HCT116 (cell line): ENCODE results near the gene IL1RAPL2.

ENCODE experiments used
- ATF3 ChIP-seq: IDR thresholded peaks from 2 replicates; pipeline ENCODE4 v1.6.1; 2012
- CEBPB ChIP-seq: IDR thresholded peaks from 2 replicates; pipeline ENCODE4 v1.6.1; 2012; ENCODE audit warnings: low read depth
- CTCF ChIP-seq, 3 experiments: fragments of 200-600 bp in 1 of 3; sonication (generic) in 1 of 3; IDR thresholded peaks in 2 of 3; conservative IDR thresholded peaks in 1 of 3; 2 replicates each; pipeline ENCODE4 v1.5.1; 2012 to 2017; ENCODE audit warnings: low read depth in 2 of 3, low read length in 2 of 3, antibody characterized with exemption in 1 of 3, borderline replicate concordance in 1 of 3, control low read depth in 1 of 3, mild to moderate bottlenecking in 1 of 3, mixed read lengths in 1 of 3, mixed run types in 1 of 3, moderate library complexity in 1 of 3; ENCODE audit not compliant: insufficient read depth in 1 of 3
- EZH2 ChIP-seq: fragments of 200-600 bp; sonication (generic); IDR thresholded peaks from 2 replicates; pipeline ENCODE4 v1.6.1; 2017; ENCODE audit warnings: antibody characterized with exemption, mixed run types
- EZH2phosphoT487 ChIP-seq: fragments of 200-600 bp; IDR thresholded peaks from 2 replicates; pipeline ENCODE4 v1.6.1; 2018; ENCODE audit warnings: antibody characterized with exemption, borderline replicate concordance
- POLR2AphosphoS5 ChIP-seq: IDR thresholded peaks from 2 replicates; pipeline ENCODE4 v1.6.1; 2011; ENCODE audit warnings: mild to moderate bottlenecking, low read depth, low read length, moderate library complexity
- RAD21 ChIP-seq: IDR thresholded peaks from 2 replicates; pipeline ENCODE4 v1.6.1; 2012; ENCODE audit warnings: low read depth, mild to moderate bottlenecking
- SIN3A ChIP-seq: IDR thresholded peaks from 2 replicates; pipeline ENCODE4 v1.6.1; 2012; ENCODE audit warnings: low read depth
- SRF ChIP-seq: IDR thresholded peaks from 2 replicates; pipeline ENCODE4 v1.6.1; 2012; ENCODE audit warnings: low read depth
- YY1 ChIP-seq: IDR thresholded peaks from 2 replicates; pipeline ENCODE4 v1.6.1; 2011; ENCODE audit warnings: low read length, low read depth, moderate library complexity, mild to moderate bottlenecking; ENCODE audit not compliant: insufficient replicate concordance; ENCODE audit errors: extremely low read depth
- ZNF274 ChIP-seq: fragments of 200-500 bp; sonication (Bioruptor generic); IDR thresholded peaks from 2 replicates; pipeline ENCODE4 v1.6.1; 2014; ENCODE audit warnings: mild to moderate bottlenecking, low read depth, low read length, inconsistent platforms
- TF ChIP-seq, protein P1 (sequence below): IDR thresholded peaks from 2 replicates; pipeline ENCODE4 v1.6.1; 2012; ENCODE audit warnings: low read depth
- TF ChIP-seq, protein P2 (sequence below): IDR thresholded peaks from 2 replicates; pipeline ENCODE4 v1.6.1; 2012

DNA sequence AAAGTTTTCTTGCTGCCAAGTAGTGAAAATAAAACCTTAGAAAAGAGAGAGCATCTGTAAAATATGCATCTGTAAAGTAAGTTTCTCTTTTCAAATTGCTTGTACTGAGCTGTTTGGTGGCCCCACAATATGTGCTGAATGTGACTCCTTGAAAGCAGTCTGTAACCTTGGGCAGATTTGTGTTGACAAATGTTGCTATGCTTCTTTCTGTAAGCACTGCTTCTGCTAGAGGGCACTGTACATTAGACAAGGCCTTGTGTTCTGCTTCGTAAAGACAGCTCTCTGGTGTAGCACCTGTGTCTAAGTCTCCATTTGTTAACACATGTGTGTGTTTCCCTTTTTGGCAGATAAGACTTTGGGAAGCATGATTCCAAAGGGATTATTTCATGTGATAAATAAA lies 1199.7 kb downstream of the IL1RAPL2 start:
- no peak for TF ChIP-seq ATF3
- no peak for TF ChIP-seq CTCF (IDR thresholded peaks at IDR 0.05 in 2 of 3, conservative IDR thresholded peaks at IDR 0.05 in 1 of 3; ENCODE audit: borderline replicate concordance in 1 of 3, insufficient read depth in 1 of 3, low read depth in 2 of 3, low read length in 2 of 3)
- no peak for TF ChIP-seq SIN3A
- TF ChIP-seq, protein P1, sequence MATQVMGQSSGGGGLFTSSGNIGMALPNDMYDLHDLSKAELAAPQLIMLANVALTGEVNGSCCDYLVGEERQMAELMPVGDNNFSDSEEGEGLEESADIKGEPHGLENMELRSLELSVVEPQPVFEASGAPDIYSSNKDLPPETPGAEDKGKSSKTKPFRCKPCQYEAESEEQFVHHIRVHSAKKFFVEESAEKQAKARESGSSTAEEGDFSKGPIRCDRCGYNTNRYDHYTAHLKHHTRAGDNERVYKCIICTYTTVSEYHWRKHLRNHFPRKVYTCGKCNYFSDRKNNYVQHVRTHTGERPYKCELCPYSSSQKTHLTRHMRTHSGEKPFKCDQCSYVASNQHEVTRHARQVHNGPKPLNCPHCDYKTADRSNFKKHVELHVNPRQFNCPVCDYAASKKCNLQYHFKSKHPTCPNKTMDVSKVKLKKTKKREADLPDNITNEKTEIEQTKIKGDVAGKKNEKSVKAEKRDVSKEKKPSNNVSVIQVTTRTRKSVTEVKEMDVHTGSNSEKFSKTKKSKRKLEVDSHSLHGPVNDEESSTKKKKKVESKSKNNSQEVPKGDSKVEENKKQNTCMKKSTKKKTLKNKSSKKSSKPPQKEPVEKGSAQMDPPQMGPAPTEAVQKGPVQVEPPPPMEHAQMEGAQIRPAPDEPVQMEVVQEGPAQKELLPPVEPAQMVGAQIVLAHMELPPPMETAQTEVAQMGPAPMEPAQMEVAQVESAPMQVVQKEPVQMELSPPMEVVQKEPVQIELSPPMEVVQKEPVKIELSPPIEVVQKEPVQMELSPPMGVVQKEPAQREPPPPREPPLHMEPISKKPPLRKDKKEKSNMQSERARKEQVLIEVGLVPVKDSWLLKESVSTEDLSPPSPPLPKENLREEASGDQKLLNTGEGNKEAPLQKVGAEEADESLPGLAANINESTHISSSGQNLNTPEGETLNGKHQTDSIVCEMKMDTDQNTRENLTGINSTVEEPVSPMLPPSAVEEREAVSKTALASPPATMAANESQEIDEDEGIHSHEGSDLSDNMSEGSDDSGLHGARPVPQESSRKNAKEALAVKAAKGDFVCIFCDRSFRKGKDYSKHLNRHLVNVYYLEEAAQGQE: no peak
- TF ChIP-seq RAD21: no peak
- no peak for TF ChIP-seq YY1
- TF ChIP-seq EZH2: no peak
- no peak for TF ChIP-seq EZH2phosphoT487
- TF ChIP-seq, protein P2, sequence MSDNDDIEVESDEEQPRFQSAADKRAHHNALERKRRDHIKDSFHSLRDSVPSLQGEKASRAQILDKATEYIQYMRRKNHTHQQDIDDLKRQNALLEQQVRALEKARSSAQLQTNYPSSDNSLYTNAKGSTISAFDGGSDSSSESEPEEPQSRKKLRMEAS: no peak
- no peak for TF ChIP-seq POLR2AphosphoS5
- TF ChIP-seq CEBPB: no peak
- no peak for TF ChIP-seq SRF
- TF ChIP-seq ZNF274: no peak
